Stimulated activated CD4-positive, alpha-beta T cell treated with anti-CD3 and anti-CD28 coated beads, Interleukin-2, amount 100 ng/mL, for 24 hours (primary cell): ENCODE results near the gene LDLRAP1.

Experiments
- DNase-seq, 2 donors: peaks; one replicate each; pipeline ENCODE4 v3.0.0-alpha.2; 2020

Gene LDLRAP1

DNA sequence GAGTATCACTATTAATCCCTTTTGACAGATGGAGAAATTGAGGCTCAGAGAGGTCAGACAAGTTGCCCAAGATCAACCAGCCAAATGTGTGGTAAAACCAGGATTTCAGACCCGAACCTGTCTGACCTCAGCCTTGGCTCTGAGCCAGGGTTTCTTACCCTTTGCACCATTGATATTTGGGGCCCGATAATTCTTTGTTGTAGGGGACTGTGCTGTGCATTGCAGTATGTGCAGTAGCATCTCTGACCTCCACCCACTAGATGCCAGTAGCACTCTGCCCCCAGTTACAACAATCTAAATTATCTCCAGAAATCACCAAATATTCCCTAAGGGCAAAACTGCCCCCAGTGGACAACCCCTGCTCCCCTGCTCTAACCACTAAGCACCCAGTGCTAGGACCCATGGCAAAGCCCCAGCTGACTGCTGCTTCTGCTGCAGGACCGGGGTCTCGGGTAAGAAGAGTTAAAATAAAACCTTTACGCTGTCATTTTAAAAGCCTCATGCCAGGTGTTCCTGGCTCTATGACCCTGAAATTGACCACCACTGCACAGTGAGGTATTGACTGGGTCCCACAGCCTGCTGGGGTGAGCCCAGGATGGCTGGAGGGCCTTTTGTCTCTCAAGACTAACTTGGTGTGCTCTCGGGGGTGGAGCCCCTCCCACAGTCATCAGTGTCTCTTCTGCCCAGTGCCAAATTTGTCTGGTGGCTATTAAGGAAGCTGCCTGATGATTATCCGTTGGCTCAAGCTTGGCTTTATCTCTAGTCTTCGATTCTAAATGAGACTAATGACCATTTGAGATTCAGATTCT, 67.6 kb downstream of the LDLRAP1 start:
- DNase-seq = no peak

DNA sequence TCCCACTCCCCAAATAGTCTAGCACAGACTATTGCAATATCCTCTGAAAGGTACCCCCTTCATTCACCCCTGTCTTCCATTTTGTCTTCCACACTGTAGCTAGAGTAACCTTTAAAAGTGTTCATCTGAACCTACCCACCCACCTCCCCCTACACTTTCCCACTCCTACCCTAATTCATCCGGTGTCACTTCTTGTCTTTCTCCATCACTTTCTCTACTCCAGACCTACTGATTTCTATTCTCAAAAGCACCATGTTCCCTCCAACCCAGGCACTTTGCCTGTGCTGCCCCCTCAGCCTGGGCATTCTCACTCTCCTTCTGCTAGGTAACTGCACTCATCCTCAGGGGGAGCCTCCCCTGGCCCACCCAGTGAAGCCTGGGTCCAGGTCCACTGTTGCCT, 68.4 kb downstream of the LDLRAP1 start:
- no peak for DNase-seq

DNA sequence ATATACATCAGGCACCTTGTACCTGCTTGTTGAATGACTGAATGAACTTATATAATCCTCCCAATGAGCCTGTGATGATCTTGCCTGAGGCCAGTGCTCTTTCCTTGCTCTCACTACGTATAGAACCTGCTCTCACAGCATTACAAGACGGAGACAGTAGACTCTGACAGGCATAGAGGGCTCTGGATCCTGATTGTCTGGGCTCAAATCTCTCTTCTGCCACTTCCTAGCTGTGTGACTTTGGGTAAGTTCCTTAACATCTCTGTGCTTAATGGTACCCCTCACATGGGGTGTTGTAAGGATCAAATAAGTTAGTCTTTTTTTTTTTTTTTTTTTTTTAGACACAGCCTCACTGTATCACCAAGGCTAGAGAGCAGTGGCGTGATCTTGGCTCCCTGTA, 69.0 kb downstream of the LDLRAP1 start:
- no peak for DNase-seq

DNA sequence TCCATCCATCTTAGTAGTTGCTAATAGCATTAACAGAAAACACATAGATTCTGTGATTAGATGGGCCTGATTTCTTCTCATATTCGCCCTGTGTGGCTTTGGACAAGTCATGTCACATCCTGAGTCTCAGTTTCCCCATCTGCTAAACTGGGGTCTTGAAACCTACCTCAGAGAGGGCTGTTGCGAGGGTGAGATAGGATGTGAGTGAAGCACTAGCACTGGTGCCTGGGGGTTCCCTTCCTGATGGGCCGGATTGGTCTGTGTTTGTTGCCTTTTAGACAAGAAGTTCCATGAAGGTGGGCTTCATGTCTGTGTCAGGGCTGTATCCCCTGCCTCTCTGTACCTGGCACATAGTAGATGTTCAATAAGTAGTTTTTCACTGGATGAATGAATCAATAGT, 69.7 kb downstream of the LDLRAP1 start:
- no peak for DNase-seq

DNA sequence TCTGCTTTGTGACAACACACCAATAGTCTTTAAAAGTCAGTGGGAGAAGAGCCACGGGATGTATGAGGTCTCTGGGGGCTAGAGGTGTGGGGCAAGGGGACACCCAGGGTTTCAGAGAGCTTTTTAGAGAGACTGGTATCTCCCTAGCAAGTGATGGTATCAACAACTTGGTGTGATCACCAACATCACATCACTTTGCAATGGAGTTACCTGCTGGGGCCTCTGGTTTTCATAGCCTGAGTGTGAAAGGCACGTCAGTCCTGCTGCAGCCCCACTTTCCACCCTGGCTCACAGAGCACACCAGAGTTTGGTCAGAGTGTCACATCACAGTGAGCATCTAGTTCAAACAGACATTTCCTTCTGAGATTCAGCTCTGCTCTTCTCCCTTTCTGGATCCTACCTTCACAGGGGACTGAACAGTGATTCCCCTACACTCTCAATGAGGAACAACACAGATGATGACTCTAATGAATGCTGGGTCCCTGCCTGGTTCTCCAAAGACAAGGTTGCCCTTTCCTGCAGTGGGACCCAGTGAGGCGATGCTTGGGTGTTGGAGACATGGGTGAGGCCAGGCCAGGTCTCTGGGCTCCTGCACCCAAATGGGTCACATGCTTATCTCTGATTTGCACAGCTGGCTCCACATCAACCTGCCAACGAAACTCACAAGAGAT, 71.2 kb downstream of the LDLRAP1 start:
- peak in 1 of 2 donors; percentile 17 for DNase-seq

DNA sequence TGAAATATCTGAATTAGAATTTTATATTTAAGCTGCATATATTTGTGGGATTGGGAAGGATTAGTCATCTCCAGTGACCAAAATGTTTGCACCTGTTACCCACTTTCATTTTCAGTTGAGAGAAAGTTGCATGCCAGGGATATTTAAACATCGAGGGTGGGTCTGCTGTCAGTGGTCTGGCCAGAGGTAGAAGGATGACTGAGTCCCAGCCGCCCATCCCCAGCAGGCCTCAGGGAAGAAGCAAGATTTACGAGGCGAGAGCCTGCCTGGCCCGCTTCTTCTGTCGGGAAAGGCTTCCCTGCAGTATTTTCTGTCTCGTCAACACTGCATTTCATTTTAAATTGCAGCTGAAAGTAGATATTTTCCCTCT, 71.8 kb downstream of the LDLRAP1 start:
- no peak for DNase-seq

DNA sequence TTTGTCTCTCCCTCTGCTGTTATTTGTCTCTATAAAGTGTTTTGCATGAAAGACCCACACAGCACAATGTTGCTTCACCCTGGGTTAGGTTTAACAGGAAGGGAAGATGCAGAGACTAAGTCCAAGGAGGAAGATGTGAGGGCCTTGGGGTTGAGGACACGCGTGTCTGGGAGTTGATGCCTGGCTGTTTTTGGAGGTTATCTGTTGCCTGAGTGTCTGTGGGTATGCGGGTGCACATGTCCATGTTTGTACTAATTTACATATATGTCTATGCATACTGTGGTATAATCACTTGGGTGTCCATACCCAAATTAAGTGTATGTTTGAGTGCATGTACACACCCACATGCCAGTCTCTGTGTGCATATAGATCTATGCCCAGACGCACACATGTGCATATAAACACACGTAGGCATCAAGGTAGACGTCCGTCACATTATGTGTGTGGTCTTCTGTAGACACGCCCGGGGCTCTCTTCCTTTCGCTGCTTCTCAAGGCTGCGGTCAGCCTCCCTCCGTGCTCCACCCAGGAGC, 72.2 kb downstream of the LDLRAP1 start:
- DNase-seq = no peak

DNA sequence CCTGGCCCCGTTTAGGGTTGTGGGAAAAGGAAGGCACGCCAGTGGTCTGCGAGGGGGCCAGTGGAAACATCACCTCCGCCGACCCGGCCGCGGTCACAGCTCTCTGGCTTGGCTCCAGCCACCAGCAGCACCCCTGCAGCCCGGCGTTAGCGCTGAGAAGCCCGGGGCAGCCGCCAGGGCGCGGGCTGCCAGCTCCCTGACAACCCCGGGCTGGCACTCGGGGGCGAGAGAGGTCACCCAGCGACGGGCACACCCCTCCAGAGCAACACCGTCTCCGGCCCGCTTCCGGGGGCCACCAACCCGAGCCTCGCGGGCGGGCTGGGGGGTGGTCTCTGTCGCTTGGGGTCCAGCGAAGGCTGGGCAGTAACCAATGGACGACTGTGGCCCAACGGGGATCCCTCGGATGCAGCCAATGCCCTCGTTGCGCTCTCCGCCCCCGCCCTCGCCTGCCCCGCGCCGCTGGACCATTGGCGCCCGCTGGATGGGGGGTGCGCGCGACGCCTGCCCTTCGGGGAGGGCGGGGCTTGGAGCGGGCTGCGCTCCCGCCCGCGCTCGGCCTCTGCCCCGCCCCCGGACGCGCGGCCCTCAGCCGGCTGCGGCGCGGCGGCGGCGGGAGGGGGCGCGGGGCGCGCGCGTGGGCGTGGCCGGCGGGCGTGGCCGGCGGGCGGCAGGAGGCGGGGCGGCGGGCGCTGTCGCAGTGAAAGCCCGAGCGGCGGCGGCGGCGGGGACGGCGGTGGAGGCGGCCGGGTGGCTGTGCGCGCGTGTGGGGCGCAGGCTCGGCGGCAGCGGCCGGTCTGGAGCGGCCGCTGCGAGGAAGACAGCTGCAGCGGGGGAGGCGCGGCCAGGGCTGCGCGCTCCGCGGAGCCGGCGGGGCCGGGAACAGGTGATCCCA, 72.9 kb downstream of the LDLRAP1 start, which contains the start of gene MAN1C1:
Gene MAN1C1 (plus strand): TSS at position 697 of the 892 bp plus-strand sequence. CDS start 1,007 bp downstream, outside the sequence.
- DNase-seq = peak; percentile 71 to 83

DNA sequence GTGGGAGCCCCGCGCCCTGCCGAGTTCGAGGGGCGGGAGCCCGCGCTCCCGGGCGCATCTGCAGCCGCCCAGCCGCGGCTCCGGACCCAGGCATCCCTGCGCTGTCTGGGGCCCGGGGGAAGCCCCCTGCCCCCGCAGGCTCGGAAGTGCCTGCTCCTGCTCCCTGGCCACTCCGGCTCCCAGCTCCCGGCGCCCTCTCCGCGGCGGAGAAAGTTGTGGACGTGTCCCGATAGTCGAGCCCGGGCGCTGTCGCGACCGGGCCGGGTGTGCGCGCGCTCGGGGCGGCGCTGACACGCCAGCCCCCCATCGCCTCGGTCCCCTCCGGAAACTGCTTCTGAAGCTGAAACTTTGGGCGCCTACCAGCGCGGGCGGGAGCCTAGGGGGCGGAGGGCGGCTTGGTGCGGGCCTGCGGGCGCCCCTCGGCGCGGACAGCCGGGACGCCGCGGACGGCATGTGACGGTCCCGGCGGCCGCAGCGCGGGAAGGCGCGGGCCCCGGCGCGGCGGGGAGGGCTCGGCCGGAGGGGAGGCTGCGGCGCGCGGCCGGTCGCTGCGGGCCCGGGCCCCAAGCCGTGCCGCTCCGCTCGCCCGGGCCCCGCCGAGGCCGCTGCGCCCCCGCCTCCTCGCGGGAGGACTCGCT, 73.7 kb downstream of the LDLRAP1 start:
- peak in 1 of 2 donors; percentile 40 for DNase-seq

DNA sequence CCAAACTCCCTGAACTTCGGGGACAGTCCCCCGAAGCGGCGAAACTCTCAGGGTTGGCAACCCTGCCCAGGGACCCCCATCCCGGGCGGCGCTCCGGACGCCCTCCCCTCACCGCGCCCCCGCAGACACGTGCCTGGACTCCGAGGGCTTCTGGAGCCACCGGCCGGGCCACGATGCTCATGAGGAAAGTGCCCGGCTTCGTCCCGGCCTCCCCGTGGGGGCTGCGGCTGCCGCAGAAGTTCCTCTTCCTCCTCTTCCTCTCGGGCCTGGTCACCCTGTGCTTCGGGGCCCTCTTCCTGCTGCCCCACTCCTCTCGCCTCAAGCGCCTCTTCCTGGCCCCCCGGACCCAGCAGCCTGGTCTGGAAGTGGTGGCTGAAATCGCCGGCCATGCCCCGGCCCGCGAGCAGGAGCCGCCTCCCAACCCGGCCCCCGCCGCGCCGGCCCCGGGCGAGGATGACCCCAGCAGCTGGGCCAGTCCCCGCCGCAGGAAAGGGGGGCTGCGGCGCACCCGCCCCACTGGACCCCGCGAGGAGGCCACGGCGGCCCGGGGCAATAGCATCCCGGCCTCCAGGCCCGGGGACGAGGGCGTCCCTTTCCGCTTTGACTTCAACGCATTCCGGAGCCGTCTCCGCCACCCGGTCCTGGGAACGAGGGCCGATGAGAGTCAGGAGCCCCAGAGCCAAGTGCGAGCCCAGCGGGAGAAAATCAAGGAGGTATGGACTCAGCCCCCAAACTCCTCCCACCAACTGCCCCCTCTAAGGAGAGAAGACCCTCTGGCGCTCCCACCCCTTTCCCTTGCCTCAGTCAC, 74.4 kb downstream of the LDLRAP1 start:
- DNase-seq = peak in 1 of 2 donors; percentile 33

DNA sequence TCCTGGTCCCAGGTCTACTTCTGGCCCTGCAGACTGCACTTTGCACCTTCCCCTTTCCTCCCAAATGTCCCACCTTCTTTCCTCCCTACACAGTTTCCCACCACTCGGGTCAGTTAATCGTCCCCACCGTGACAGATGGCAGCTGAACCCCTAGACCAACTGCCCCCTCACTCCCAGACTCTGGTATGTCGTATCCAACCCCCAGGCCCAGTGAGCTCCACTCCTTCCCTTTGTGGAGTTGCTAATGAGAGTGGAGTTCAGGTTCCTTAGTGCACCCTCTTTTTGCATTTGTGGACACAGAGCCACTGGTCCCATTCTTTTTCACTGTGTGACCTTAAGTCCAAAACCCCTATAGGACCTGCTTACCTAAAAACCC, 75.0 kb downstream of the LDLRAP1 start:
- DNase-seq = no peak
